Keratinocyte (primary cell): ENCODE data around the gene KCNA4. TPM values are rescaled to one million over a fixed set of nuclear protein-coding genes. Genes with fewer than 3 reads are reported as not detected.
"Not testable (repeated sequence)": the region's sequence is repeated elsewhere in the genome, so short reads cannot be mapped to it uniquely, and the experiment has no call there.

Source experiments
- DNase-seq: peaks from one replicate; pipeline ENCODE4 v3.0.0-alpha.2; 2011; ENCODE audit warnings: low read depth, missing footprints, low spot score
- FAIRE-seq: peaks from 2 replicates; lab custom pipeline; 2011; peaks lifted over from hg19 to GRCh38; lab: Jason Lieb, UNC
- H2AFZ ChIP-seq: 2 replicates; pipeline ENCODE4 v1.6.0; 2012; ENCODE audit warnings: low read length, control low read depth, inconsistent platforms; ENCODE audit not compliant: control insufficient read depth
- H3K27ac ChIP-seq: 2 replicates; pipeline ENCODE4 v1.5.1; 2011; ENCODE audit warnings: low read length; ENCODE audit not compliant: control insufficient read depth, insufficient read depth
- H3K27me3 ChIP-seq: 3 replicates; pipeline ENCODE4 v1.6.0; 2011; ENCODE audit warnings: low read length; ENCODE audit not compliant: control insufficient read depth, insufficient read depth; ENCODE audit errors: extremely low read depth
- H3K36me3 ChIP-seq, 2 experiments: 2 replicates in 1 of 2; 3 replicates in 1 of 2; pipeline ENCODE4 v1.5.1; 2011; ENCODE audit warnings: low read length in 2 of 2, mild to moderate bottlenecking in 1 of 2; ENCODE audit not compliant: control insufficient read depth in 2 of 2, insufficient read depth in 2 of 2; ENCODE audit errors: extremely low read depth in 1 of 2
- H3K4me1 ChIP-seq: 3 replicates; pipeline ENCODE4 v1.5.1; 2011; ENCODE audit warnings: low read length; ENCODE audit not compliant: control insufficient read depth, insufficient read depth; ENCODE audit errors: extremely low read depth
- H3K4me2 ChIP-seq: 3 replicates; pipeline ENCODE4 v1.6.0; 2011; ENCODE audit warnings: low read depth, low read length; ENCODE audit not compliant: control insufficient read depth, insufficient read depth; ENCODE audit errors: extremely low read depth
- H3K4me3 ChIP-seq, 3 experiments: fragments of 200-600 bp in 1 of 3; sonication (generic) in 1 of 3; 2 replicates in 2 of 3; 3 replicates in 1 of 3; pipeline ENCODE4 v1.5.1; 2011 to 2016; ENCODE audit warnings: low read length in 3 of 3, mild to moderate bottlenecking in 3 of 3, control low read depth in 2 of 3, inconsistent platforms in 1 of 3, low read depth in 1 of 3, mixed read lengths in 1 of 3, mixed run types in 1 of 3, moderate library complexity in 1 of 3; ENCODE audit not compliant: control insufficient read depth in 2 of 3, insufficient read depth in 2 of 3; ENCODE audit errors: extremely low read depth in 1 of 3
- H3K79me2 ChIP-seq: 2 replicates; pipeline ENCODE4 v1.6.0; 2012; ENCODE audit warnings: low read length; ENCODE audit not compliant: control insufficient read depth, insufficient read depth
- H3K9ac ChIP-seq: 3 replicates; pipeline ENCODE4 v1.6.0; 2011; ENCODE audit warnings: low read length; ENCODE audit not compliant: control insufficient read depth, insufficient read depth; ENCODE audit errors: extremely low read depth
- H3K9me1 ChIP-seq: 3 replicates; pipeline ENCODE4 v1.6.0; 2011; ENCODE audit warnings: low read length; ENCODE audit not compliant: control insufficient read depth, insufficient read depth; ENCODE audit errors: extremely low read depth
- H3K9me3 ChIP-seq: 2 replicates; pipeline ENCODE4 v1.5.1; 2012; ENCODE audit warnings: low read depth, low read length; ENCODE audit not compliant: control insufficient read depth
- H4K20me1 ChIP-seq: 3 replicates; pipeline ENCODE4 v1.6.0; 2011; ENCODE audit warnings: low read length; ENCODE audit not compliant: control insufficient read depth, insufficient read depth; ENCODE audit errors: extremely low read depth
- CTCF ChIP-seq, 3 experiments: IDR thresholded peaks in 1 of 3; conservative IDR thresholded peaks in 1 of 3; optimal IDR thresholded peaks in 1 of 3; 2 replicates in 2 of 3; 3 replicates in 1 of 3; pipeline versions ENCODE3 to v1.5.1; 2011; ENCODE audit warnings: low read length in 3 of 3, mild to moderate bottlenecking in 3 of 3, moderate library complexity in 2 of 3, control low read depth in 1 of 3, inconsistent platforms in 1 of 3; ENCODE audit not compliant: insufficient read depth in 2 of 3; ENCODE audit errors: extremely low read depth in 1 of 3
- EZH2 ChIP-seq: IDR thresholded peaks from one replicate; pipeline ENCODE4 v1.6.1; 2012; ENCODE audit warnings: inconsistent platforms, mild to moderate bottlenecking, low read length, moderate library complexity
- dilution Hi-C: fragments of 300-500 bp; cut with MboI; formaldehyde crosslinking; loops from one replicate; pipeline ENCODE4 v1.7.0; 2020; ENCODE audit warnings: low sequenced_read_pairs; ENCODE audit not compliant: extremely low pct_ligation_motif_present
- polyA plus RNA-seq, 5 experiments: library from polyadenylated mRNA; depleted of rRNA in 3 of 5; stranded (reverse) in 3 of 5; stranded (forward) in 1 of 5; unstranded in 1 of 5; fragments of >200 nt; gene quantifications; 1 replicate in 1 of 5; 2 replicates in 3 of 5; 3 replicates in 1 of 5; pipeline versions ENCODE4 v1.2.1 to v1.2.3, GENCODE V29; 2011 to 2012; ENCODE audit warnings: missing spikeins in 2 of 5, low read depth in 1 of 5, low replicate concordance in 1 of 5

KCNA4 gene
- polyA plus RNA-seq, 1 donor (not counting 4 experiments of a cell fraction or from before 2014, with no cell fraction given) = not detected

- no peak overlapping the region for H3K4me2 ChIP-seq
- no peak overlapping the region for H3K4me3 ChIP-seq
- no peaks in the 10 kb centered on the region for H3K9me3 ChIP-seq
- H4K20me1 ChIP-seq = no peaks in the 10 kb centered on the region
- dilution Hi-C loops = no loop called here
- no peaks in the 10 kb centered on the region for H3K79me2 ChIP-seq
- TF ChIP-seq EZH2 (no peak), CTCF (optimal IDR thresholded peaks at IDR 0.05 in 1 of 3, IDR thresholded peaks at IDR 0.05 in 1 of 3, conservative IDR thresholded peaks at IDR 0.05 in 1 of 3; ENCODE audit: extremely low read depth in 1 of 3, insufficient read depth in 2 of 3, low read length in 3 of 3) (no peak)
- FAIRE-seq (no peak), DNase-seq (no peak)
- H3K36me3 ChIP-seq = no peaks in the 10 kb centered on the region
- H2AFZ ChIP-seq = no peak overlapping the region
- no peak overlapping the region for H3K27ac ChIP-seq
- no peaks in the 10 kb centered on the region for H3K27me3 ChIP-seq
- no peaks in the 10 kb centered on the region for H3K9me1 ChIP-seq
- H3K9ac ChIP-seq = no peak overlapping the region
- no peaks in the 10 kb centered on the region for H3K4me1 ChIP-seq
Observed at GRCh38 chr11:30045144-30045543, 28.3 kb upstream of the KCNA4 start.

- Histone ChIP-seq H4K20me1 (no peaks in the 10 kb centered on the region), H3K27ac (no peak overlapping the region), H3K9me1 (no peaks in the 10 kb centered on the region), H3K27me3 (no peaks in the 10 kb centered on the region), H2AFZ (no peak overlapping the region), H3K79me2 (no peaks in the 10 kb centered on the region), H3K4me2 (no peak overlapping the region), H3K9ac (no peak overlapping the region), H3K4me1 (no peaks in the 10 kb centered on the region), H3K9me3 (no peaks in the 10 kb centered on the region), H3K36me3 (no peaks in the 10 kb centered on the region), H3K4me3 (no peak overlapping the region)
- FAIRE-seq (no peak), DNase-seq (no peak)
- dilution Hi-C loops = no loop called here
- TF ChIP-seq CTCF (optimal IDR thresholded peaks at IDR 0.05 in 1 of 3, IDR thresholded peaks at IDR 0.05 in 1 of 3, conservative IDR thresholded peaks at IDR 0.05 in 1 of 3; ENCODE audit: extremely low read depth in 1 of 3, insufficient read depth in 2 of 3, low read length in 3 of 3) (no peak), EZH2 (no peak)
Observed at GRCh38 chr11:30041171-30041570, 24.3 kb upstream of the KCNA4 start.

- H3K4me1 ChIP-seq, H3K27ac ChIP-seq, FAIRE-seq, H3K4me2 ChIP-seq, H3K79me2 ChIP-seq, H4K20me1 ChIP-seq, H2AFZ ChIP-seq, H3K9me1 ChIP-seq, H3K9ac ChIP-seq, H3K36me3 ChIP-seq, dilution Hi-C loops, H3K4me3 ChIP-seq, H3K27me3 ChIP-seq, DNase-seq, H3K9me3 ChIP-seq: not testable (repeated sequence)
Observed at GRCh38 chr11:30034746-30035145, 17.9 kb upstream of the KCNA4 start.

DNA sequence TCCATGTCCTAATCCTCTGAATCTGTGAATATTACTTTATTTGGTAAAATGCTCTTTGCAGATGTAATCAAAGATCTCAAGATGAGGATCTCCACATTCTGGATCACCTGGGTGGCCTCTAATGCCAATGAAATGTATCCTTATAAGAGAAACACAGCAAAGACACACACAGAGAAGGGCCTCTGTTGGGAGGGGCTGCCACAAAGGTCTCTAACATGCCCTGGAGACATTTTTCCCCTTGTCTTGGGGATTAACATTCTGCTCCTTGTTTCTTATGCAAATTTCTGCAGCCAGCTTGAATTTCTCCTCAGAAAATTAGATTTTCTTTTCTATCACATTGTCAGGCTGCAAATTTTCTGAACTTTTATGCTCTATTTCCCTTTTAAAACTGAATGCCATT lies 17.3 kb upstream of the KCNA4 start:
- DNase-seq, H3K79me2 ChIP-seq, H3K9me1 ChIP-seq, FAIRE-seq, H4K20me1 ChIP-seq, H3K4me3 ChIP-seq, H3K27me3 ChIP-seq, H3K36me3 ChIP-seq, H3K9me3 ChIP-seq, dilution Hi-C loops, H3K9ac ChIP-seq, H3K4me2 ChIP-seq, H2AFZ ChIP-seq, H3K27ac ChIP-seq, H3K4me1 ChIP-seq: not testable (repeated sequence)
